NCI-H748 (cell line): ENCODE measurements around the gene NEK6.

Experiments
- DNase-seq: peaks from one replicate; lab custom pipeline; 2025; ENCODE audit not compliant: unreplicated experiment; lab: John Stamatoyannopoulos, UW

NEK6 gene

GRCh38 chr9:124257844-124258606 is at the start of gene NEK6:
Gene NEK6, plus strand, starts transcription at chr9:124257949. Its CDS starts 44,016 bp downstream, at chr9:124301965.
- DNase-seq, result peak; percentile 45

GRCh38 chr9:124208571-124208970 is 49.2 kb upstream of the NEK6 start:
- no peak for DNase-seq

- DNase-seq, result no peak
Observed at GRCh38 chr9:124209279-124209678, 48.5 kb upstream of the NEK6 start.

- DNase-seq, result no peak
Observed at GRCh38 chr9:124209774-124210173, 48.0 kb upstream of the NEK6 start.

DNA sequence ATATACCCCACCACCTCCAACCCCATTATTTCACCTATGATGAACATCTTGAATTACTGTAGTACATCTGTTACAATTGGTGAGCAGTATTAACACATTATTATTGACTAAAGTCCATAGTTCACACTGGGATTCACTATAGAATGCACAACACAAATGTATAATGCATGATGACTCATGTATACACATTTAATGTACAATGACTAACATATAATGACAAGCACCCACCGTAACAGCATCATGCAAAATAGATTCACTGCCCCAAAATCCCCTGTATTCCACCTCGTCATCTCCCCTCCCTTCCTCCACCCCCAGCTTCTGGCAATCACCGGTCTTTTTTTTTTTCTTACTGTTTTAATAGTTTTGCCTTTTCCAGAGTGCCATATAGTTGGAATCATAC is 47.1 kb upstream of the NEK6 start:
- DNase-seq, result no peak

- DNase-seq, result no peak
Observed at GRCh38 chr9:124212381-124213050, 45.2 kb upstream of the NEK6 start.

- DNase-seq, result no peak
Observed at GRCh38 chr9:124213396-124213795, 44.4 kb upstream of the NEK6 start.

- DNase-seq, result no peak
Observed at GRCh38 chr9:124214116-124214515, 43.6 kb upstream of the NEK6 start.

- DNase-seq, result no peak
Observed at GRCh38 chr9:124214596-124215367, 43.0 kb upstream of the NEK6 start.

- DNase-seq, result no peak
Observed at GRCh38 chr9:124215368-124215910, 42.3 kb upstream of the NEK6 start.

DNA sequence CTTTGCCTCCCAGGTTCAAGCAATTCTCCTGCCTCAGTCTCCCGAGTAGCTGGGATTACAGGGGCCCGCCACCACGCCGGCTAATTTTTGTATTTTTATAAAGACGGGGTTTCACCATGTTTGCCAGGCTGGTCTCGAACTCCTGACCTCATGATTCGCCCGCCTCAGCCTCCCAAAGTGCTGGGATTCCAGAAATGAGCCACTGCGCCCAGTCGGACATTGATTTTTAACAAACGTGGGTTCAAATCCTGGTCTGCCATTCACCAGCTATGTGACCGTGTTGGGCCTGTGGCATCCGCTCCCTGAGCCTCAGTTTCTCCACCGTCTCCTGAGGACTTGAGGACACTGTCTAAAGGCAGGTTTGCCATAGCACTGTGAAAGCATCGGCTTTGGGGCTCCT is 41.8 kb upstream of the NEK6 start:
- no peak for DNase-seq

DNA sequence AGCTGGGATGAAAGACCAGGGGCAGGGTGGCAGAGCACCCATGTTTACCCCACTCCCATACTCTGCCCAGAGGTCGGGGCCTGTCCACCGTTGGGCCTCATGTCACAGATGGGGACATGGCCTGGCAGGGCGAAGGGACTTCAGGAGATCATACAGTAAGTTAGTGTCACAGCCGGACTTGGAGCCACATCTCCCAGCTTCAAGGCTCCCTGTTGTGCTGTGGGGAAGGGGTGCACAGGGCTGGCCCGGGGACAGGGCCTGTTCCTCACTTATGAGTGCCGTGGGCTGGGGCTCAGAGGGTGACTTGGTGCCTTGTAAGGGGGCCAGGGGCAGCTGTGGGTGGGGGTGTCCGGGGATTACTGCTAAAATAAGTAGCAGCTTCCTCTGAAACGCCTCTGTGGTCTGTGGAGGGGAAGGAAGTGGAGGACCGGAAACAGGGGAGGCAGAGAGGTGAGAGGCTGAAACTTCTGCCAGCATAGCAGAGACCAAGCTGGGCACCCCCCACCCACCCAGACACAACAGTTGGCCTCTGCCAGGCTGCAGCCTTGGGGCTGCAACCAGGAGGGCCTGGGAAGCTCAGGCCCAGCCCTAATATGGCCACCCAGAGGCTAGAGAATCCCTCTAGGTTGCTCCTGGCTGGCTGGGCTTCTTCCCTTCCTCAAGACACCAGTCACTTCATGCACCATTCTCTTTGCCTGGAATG is 41.1 kb upstream of the NEK6 start:
- no peak for DNase-seq

- no peak for DNase-seq
Observed at GRCh38 chr9:124217836-124218437, 39.8 kb upstream of the NEK6 start.

DNA sequence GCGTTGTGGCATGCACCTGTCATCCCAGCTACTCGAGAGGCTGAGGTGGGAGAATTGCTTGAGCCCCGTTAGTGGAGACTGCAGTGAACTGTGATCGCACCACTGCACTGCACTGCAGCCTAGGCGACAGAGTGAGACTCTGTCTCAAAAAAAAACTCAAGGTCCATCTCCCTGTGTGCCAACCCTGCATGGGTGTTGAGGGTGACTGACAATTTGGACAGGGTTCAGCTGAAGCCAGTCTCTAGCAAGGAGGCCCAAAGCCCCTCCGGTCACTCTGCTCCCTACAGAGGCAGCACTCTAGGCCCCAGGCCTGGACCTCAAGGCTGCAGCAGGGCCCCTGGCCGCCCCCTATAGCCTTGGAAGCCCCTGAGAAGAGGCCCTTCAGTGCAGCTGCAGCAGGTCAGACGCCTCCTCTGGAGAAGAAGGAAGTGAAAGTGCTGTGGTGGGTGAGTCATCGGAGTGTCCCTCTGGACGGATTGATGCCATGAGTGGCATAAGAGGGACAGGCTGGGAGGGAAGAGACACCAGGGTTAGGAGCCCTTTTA is 39.2 kb upstream of the NEK6 start:
- DNase-seq, result no peak

DNA sequence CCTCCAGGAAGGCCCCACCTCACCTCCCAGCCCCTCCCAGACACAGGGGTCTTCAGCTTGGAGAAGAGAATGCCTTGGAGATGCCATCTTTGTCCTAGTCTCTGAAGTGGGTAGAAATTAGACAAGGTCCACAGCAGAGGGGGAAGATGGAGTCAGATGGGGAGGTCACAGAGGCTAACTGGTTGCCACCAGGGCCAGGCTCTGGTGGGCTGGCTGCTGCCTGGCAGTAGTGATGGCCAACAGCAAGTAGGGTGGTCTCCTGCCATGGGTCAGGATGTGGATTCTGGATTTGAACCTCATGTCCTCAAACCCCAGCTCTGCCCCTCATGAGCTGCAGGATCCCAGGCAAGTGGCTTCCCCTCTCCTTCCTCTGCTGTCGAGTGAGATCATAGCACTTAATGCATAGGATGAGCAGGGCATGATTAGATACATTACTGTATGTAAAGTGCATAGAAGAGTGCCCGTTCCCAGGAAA is 38.7 kb upstream of the NEK6 start:
- DNase-seq, result no peak

- peak; percentile 14 for DNase-seq
Observed at GRCh38 chr9:124220946-124221451, 36.8 kb upstream of the NEK6 start.

- DNase-seq, result no peak
Observed at GRCh38 chr9:124221676-124222075, 36.1 kb upstream of the NEK6 start.

GRCh38 chr9:124222109-124222508 is 35.6 kb upstream of the NEK6 start:
- no peak for DNase-seq

- peak; percentile 48 for DNase-seq
Observed at GRCh38 chr9:124222918-124223720, 34.6 kb upstream of the NEK6 start.
